SK-N-SH treated with all-trans-retinoic acid at 6 μM for 48 hours (cell line): ENCODE data around the gene TMEM184A.

Source experiments
- ESRRG ChIP-seq: fragments of 250-450 bp; sonication (Bioruptor Pico); IDR thresholded peaks from 2 replicates; pipeline ENCODE4 v1.6.1; 2021; ENCODE audit warnings: mild to moderate bottlenecking
- GLIS3 ChIP-seq: fragments of 250-450 bp; sonication (Bioruptor Pico); IDR thresholded peaks from 2 replicates; pipeline ENCODE4 v1.5.0; 2020; ENCODE audit warnings: mild to moderate bottlenecking, moderate library complexity
- RARB ChIP-seq: fragments of 250-450 bp; sonication (Bioruptor Pico); IDR thresholded peaks from 2 replicates; pipeline ENCODE4 v1.8.0; 2021; ENCODE audit warnings: mild to moderate bottlenecking, moderate library complexity
- SNAI2 ChIP-seq: fragments of 250-450 bp; sonication (Bioruptor Pico); IDR thresholded peaks from 2 replicates; pipeline ENCODE4 v1.5.0; 2020; ENCODE audit warnings: mild to moderate bottlenecking, moderate library complexity
- ZFP3 ChIP-seq: fragments of 250-450 bp; sonication (Bioruptor Pico); IDR thresholded peaks from 2 replicates; pipeline ENCODE4 v1.5.0; 2020; ENCODE audit warnings: mild to moderate bottlenecking, moderate library complexity
- ZFP30 ChIP-seq: fragments of 450-650 bp; formaldehyde crosslinking; IDR thresholded peaks from 2 replicates; pipeline ENCODE4 v1.5.0; 2022; ENCODE audit warnings: mild to moderate bottlenecking, moderate library complexity
- ZNF70 ChIP-seq: fragments of 450-650 bp; formaldehyde crosslinking; IDR thresholded peaks from 2 replicates; pipeline ENCODE4 v1.5.0; 2020; ENCODE audit warnings: mild to moderate bottlenecking, moderate library complexity
- TF ChIP-seq, protein P1 (sequence below): fragments of 250-450 bp; sonication (Bioruptor Pico); IDR thresholded peaks from 2 replicates; pipeline ENCODE4 v1.8.0; 2020; ENCODE audit warnings: mild to moderate bottlenecking, moderate library complexity, borderline replicate concordance
- TF ChIP-seq, protein P2 (sequence below): fragments of 250-450 bp; sonication (Bioruptor Pico); IDR thresholded peaks from 2 replicates; pipeline ENCODE4 v1.8.0; 2021; ENCODE audit warnings: low read depth, mild to moderate bottlenecking, moderate library complexity, borderline replicate concordance
- TF ChIP-seq, protein P3 (sequence below): fragments of 250-450 bp; sonication (Bioruptor Pico); IDR thresholded peaks from 2 replicates; pipeline ENCODE4 v1.5.1; 2020; ENCODE audit warnings: low read depth, mild to moderate bottlenecking, moderate library complexity
- TF ChIP-seq, protein P4 (sequence below): fragments of 250-450 bp; sonication (Bioruptor Pico); IDR thresholded peaks from 2 replicates; pipeline ENCODE4 v1.5.1; 2021; ENCODE audit warnings: mild to moderate bottlenecking, moderate library complexity
- TF ChIP-seq, protein P5 (sequence below): fragments of 250-450 bp; sonication (Bioruptor Pico); IDR thresholded peaks from 2 replicates; pipeline ENCODE4 v1.5.0; 2020; ENCODE audit warnings: mild to moderate bottlenecking, moderate library complexity

DNA sequence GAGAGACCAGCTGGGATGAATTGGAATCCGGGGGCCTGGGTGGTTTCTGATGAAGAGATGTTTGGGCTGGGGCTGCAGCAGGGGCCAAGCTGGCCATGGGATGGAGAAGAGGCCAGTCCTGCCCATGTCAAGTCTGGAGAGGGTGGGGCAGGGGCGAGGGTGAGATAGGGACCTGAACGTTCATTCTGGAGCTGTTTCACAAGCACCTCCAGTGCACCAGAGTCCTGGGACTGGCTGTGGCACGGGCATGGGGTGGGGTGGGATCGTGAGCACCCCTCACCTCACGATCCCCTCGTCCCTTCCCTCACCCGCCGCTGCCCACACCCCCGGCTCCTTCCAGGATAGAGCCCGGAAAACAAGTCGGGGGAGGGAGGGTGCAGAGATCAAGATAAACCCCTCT is 39.6 kb upstream of the TMEM184A start:
- TF ChIP-seq, protein P1, sequence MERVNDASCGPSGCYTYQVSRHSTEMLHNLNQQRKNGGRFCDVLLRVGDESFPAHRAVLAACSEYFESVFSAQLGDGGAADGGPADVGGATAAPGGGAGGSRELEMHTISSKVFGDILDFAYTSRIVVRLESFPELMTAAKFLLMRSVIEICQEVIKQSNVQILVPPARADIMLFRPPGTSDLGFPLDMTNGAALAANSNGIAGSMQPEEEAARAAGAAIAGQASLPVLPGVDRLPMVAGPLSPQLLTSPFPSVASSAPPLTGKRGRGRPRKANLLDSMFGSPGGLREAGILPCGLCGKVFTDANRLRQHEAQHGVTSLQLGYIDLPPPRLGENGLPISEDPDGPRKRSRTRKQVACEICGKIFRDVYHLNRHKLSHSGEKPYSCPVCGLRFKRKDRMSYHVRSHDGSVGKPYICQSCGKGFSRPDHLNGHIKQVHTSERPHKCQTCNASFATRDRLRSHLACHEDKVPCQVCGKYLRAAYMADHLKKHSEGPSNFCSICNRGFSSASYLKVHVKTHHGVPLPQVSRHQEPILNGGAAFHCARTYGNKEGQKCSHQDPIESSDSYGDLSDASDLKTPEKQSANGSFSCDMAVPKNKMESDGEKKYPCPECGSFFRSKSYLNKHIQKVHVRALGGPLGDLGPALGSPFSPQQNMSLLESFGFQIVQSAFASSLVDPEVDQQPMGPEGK = no peak
- TF ChIP-seq, protein P2, sequence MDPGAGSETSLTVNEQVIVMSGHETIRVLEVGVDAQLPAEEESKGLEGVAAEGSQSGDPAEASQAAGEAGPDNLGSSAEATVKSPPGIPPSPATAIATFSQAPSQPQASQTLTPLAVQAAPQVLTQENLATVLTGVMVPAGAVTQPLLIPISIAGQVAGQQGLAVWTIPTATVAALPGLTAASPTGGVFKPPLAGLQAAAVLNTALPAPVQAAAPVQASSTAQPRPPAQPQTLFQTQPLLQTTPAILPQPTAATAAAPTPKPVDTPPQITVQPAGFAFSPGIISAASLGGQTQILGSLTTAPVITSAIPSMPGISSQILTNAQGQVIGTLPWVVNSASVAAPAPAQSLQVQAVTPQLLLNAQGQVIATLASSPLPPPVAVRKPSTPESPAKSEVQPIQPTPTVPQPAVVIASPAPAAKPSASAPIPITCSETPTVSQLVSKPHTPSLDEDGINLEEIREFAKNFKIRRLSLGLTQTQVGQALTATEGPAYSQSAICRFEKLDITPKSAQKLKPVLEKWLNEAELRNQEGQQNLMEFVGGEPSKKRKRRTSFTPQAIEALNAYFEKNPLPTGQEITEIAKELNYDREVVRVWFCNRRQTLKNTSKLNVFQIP = no peak
- no peak for TF ChIP-seq ESRRG (CRISPR knock-in tag)
- no peak for TF ChIP-seq ZFP30 (CRISPR knock-in tag)
- no peak for TF ChIP-seq ZFP3 (CRISPR knock-in tag)
- TF ChIP-seq, protein P3, sequence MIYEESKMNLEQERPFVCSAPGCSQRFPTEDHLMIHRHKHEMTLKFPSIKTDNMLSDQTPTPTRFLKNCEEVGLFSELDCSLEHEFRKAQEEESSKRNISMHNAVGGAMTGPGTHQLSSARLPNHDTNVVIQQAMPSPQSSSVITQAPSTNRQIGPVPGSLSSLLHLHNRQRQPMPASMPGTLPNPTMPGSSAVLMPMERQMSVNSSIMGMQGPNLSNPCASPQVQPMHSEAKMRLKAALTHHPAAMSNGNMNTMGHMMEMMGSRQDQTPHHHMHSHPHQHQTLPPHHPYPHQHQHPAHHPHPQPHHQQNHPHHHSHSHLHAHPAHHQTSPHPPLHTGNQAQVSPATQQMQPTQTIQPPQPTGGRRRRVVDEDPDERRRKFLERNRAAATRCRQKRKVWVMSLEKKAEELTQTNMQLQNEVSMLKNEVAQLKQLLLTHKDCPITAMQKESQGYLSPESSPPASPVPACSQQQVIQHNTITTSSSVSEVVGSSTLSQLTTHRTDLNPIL (CRISPR knock-in tag) = no peak
- TF ChIP-seq, protein P4, sequence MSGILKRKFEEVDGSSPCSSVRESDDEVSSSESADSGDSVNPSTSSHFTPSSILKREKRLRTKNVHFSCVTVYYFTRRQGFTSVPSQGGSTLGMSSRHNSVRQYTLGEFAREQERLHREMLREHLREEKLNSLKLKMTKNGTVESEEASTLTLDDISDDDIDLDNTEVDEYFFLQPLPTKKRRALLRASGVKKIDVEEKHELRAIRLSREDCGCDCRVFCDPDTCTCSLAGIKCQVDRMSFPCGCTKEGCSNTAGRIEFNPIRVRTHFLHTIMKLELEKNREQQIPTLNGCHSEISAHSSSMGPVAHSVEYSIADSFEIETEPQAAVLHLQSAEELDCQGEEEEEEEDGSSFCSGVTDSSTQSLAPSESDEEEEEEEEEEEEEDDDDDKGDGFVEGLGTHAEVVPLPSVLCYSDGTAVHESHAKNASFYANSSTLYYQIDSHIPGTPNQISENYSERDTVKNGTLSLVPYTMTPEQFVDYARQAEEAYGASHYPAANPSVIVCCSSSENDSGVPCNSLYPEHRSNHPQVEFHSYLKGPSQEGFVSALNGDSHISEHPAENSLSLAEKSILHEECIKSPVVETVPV (CRISPR knock-in tag) = no peak
- TF ChIP-seq SNAI2 (CRISPR knock-in tag) = no peak
- no peak for TF ChIP-seq ZNF70 (CRISPR knock-in tag)
- TF ChIP-seq RARB (CRISPR knock-in tag) = no peak
- TF ChIP-seq GLIS3 (CRISPR knock-in tag) = no peak
- TF ChIP-seq, protein P5, sequence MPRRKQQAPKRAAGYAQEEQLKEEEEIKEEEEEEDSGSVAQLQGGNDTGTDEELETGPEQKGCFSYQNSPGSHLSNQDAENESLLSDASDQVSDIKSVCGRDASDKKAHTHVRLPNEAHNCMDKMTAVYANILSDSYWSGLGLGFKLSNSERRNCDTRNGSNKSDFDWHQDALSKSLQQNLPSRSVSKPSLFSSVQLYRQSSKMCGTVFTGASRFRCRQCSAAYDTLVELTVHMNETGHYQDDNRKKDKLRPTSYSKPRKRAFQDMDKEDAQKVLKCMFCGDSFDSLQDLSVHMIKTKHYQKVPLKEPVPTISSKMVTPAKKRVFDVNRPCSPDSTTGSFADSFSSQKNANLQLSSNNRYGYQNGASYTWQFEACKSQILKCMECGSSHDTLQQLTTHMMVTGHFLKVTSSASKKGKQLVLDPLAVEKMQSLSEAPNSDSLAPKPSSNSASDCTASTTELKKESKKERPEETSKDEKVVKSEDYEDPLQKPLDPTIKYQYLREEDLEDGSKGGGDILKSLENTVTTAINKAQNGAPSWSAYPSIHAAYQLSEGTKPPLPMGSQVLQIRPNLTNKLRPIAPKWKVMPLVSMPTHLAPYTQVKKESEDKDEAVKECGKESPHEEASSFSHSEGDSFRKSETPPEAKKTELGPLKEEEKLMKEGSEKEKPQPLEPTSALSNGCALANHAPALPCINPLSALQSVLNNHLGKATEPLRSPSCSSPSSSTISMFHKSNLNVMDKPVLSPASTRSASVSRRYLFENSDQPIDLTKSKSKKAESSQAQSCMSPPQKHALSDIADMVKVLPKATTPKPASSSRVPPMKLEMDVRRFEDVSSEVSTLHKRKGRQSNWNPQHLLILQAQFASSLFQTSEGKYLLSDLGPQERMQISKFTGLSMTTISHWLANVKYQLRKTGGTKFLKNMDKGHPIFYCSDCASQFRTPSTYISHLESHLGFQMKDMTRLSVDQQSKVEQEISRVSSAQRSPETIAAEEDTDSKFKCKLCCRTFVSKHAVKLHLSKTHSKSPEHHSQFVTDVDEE (CRISPR knock-in tag) = no peak
